ENCODE measurements around the gene TNFAIP2.

GRCh38 chr14:103125098-103126070 is 2.1 kb downstream of the TNFAIP2 start:
- TF ChIP-seq CTCF (conservative IDR thresholded peaks at IDR 0.05; ENCODE audit: low read depth, low read length): no peak
- no peak for TF ChIP-seq EZH2phosphoT487 (IDR thresholded peaks at IDR 0.05; ENCODE audit: borderline replicate concordance, low read length)
- TF ChIP-seq EZH2 (IDR thresholded peaks at IDR 0.05; ENCODE audit: low read length, unreplicated experiment): no peak

Data from PC-3 (cell line).